SIG-M5 treated with dmso at 0.1 percent for 504 hours (cell line): Measurements from ENCODE around the gene APLF.
A peak's percentile ranks its signal among the peaks of the same experiment; 100 is the strongest.
"Not testable (repeated sequence)": the region's sequence is repeated elsewhere in the genome, so short reads cannot be mapped to it uniquely, and the experiment has no call there.

ENCODE experiments used
- DNase-seq: peaks from one replicate; lab custom pipeline; 2025; ENCODE audit not compliant: unreplicated experiment; lab: John Stamatoyannopoulos, UW

Gene APLF

GRCh38 chr2:68441179-68441993 is 26.0 kb upstream of the APLF start:
- peak; percentile 99 for DNase-seq

- no peak for DNase-seq
Measured at GRCh38 chr2:68441994-68442322, 25.4 kb upstream of the APLF start.

- DNase-seq = not testable (repeated sequence)
Measured at GRCh38 chr2:68446425-68446824, 21.0 kb upstream of the APLF start.

- DNase-seq = no peak
Measured at GRCh38 chr2:68447118-68447517, 20.3 kb upstream of the APLF start.

GRCh38 chr2:68448671-68449653 is 18.4 kb upstream of the APLF start:
- DNase-seq = peak; percentile 23

- DNase-seq = no peak
Measured at GRCh38 chr2:68452158-68452900, 15.1 kb upstream of the APLF start.

GRCh38 chr2:68453761-68454360 is 13.5 kb upstream of the APLF start:
- no peak for DNase-seq

- DNase-seq = no peak
Measured at GRCh38 chr2:68454719-68455118, 12.7 kb upstream of the APLF start.

- DNase-seq = no peak
Measured at GRCh38 chr2:68456198-68456597, 11.2 kb upstream of the APLF start.

- DNase-seq = no peak
Measured at GRCh38 chr2:68458981-68459380, 8.4 kb upstream of the APLF start.

- peak; percentile 40 for DNase-seq
Measured at GRCh38 chr2:68463287-68463877, 4.0 kb upstream of the APLF start.

GRCh38 chr2:68464651-68465050 is 2.7 kb upstream of the APLF start:
- no peak for DNase-seq

- peak; percentile 54 for DNase-seq
Measured at GRCh38 chr2:68465081-68465916, 2.1 kb upstream of the APLF start.

- DNase-seq = peak; percentile 80
Measured at GRCh38 chr2:68466361-68466777, 1.0 kb upstream of the APLF start.

GRCh38 chr2:68466778-68467076 is 658 bp upstream of the APLF start:
- peak; percentile 58 for DNase-seq

- DNase-seq = no peak
Measured at GRCh38 chr2:68468801-68469200, 1.4 kb downstream of the APLF start.

- DNase-seq = no peak
Measured at GRCh38 chr2:68469935-68470334, 2.5 kb downstream of the APLF start.

- no peak for DNase-seq
Measured at GRCh38 chr2:68471385-68471784, 4.0 kb downstream of the APLF start.

- DNase-seq = no peak
Measured at GRCh38 chr2:68472796-68473414, 5.5 kb downstream of the APLF start.
